Tibial artery (tissue), 4 donors: ENCODE measurements around the gene DMPK.

Experiments
- DNase-seq, 2 donors: peaks; one replicate each; pipeline ENCODE4 v3.0.0-alpha.2; 2019
- H3K27ac ChIP-seq, 2 donors: fragments of 200-600 bp; sonication (generic) in 1 of 2; 1 replicate in 1 of 2; 2 replicates in 1 of 2; pipeline ENCODE4 v1.5.1; 2018 to 2019; ENCODE audit warnings: mild to moderate bottlenecking in 1 of 2
- H3K27me3 ChIP-seq, 2 donors: fragments of 200-600 bp; sonication (generic) in 1 of 2; one replicate each; pipeline versions ENCODE4 v1.5.1 to v1.6.0; 2016 to 2019
- H3K36me3 ChIP-seq, 3 donors: fragments of 200-600 bp; sonication (generic) in 2 of 3; one replicate each; pipeline ENCODE4 v1.5.1; 2016 to 2019; ENCODE audit warnings: mild to moderate bottlenecking in 2 of 3
- H3K4me1 ChIP-seq, 4 donors: fragments of 200-600 bp; sonication (generic) in 2 of 4; 1 replicate in 3 of 4; 2 replicates in 1 of 4; pipeline ENCODE4 v1.5.1; 2016 to 2019
- H3K4me3 ChIP-seq, 2 donors: fragments of 200-600 bp; sonication (generic) in 1 of 2; 1 replicate in 1 of 2; 2 replicates in 1 of 2; pipeline ENCODE4 v1.5.1; 2018 to 2019; ENCODE audit warnings: mild to moderate bottlenecking in 2 of 2
- H3K9me3 ChIP-seq, 3 donors: fragments of 200-600 bp; sonication (generic) in 1 of 3; one replicate each; pipeline ENCODE4 v1.5.1; 2016 to 2019
- CTCF ChIP-seq, 2 experiments: fragments of 200-600 bp in 1 of 2; fragments of 450-650 bp in 1 of 2; IDR thresholded peaks; one replicate each; pipeline ENCODE4 v1.5.1; 2017 to 2019; ENCODE audit warnings: antibody characterized with exemption in 2 of 2, mild to moderate bottlenecking in 1 of 2, moderate library complexity in 1 of 2
- intact Hi-C: fragments of 100-400 bp; cut with DNase I; formaldehyde crosslinking; loops from one replicate; pipeline ENCODE4 v1.15.0; 2023; ENCODE audit warnings: low total_unique reads

DMPK gene

GRCh38 chr19:45745606-45746005 is 36.7 kb downstream of the DMPK start:
- Histone ChIP-seq H3K4me1 (no peaks in the 10 kb centered on the region), H3K27me3 (peaks cover 0 to 10% of the 10 kb centered on the region in 2 donors), H3K36me3 (no peaks in the 10 kb centered on the region), H3K27ac (no peak overlapping the region), H3K4me3 (no peak overlapping the region), H3K9me3 (no peaks in the 10 kb centered on the region)
- no peak for DNase-seq
- intact Hi-C loops: no loop called here
- no peak for TF ChIP-seq CTCF (IDR thresholded peaks at IDR 0.05)

DNA sequence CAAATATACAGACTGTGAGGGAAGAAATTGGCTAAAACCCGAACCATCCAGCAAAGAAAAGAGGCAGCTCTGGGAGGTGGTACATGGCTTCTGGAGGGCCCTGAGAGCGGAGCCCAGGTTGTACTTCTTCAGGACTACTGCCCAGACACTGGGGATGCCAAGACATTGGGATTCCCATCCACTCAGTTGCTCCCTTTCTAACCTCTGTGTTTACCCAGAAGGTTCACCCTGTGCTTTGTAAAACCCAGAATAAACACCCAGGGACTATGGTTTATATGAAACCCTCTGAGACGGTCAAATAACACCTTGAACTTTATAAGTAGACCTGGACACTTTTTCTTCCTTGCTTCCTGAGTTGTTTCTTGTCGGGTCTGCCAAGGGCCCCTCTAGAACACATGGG is 39.3 kb downstream of the DMPK start:
- peaks cover 0 to 5% of the 10 kb centered on the region in 2 donors for H3K27me3 ChIP-seq
- no peaks in the 10 kb centered on the region for H3K4me1 ChIP-seq
- no peak for TF ChIP-seq CTCF (IDR thresholded peaks at IDR 0.05)
- H3K4me3 ChIP-seq: no peak overlapping the region
- no peak for DNase-seq
- intact Hi-C loops: no loop called here
- H3K36me3 ChIP-seq: no peaks in the 10 kb centered on the region
- H3K27ac ChIP-seq: no peak overlapping the region
- H3K9me3 ChIP-seq: no peaks in the 10 kb centered on the region

DNA sequence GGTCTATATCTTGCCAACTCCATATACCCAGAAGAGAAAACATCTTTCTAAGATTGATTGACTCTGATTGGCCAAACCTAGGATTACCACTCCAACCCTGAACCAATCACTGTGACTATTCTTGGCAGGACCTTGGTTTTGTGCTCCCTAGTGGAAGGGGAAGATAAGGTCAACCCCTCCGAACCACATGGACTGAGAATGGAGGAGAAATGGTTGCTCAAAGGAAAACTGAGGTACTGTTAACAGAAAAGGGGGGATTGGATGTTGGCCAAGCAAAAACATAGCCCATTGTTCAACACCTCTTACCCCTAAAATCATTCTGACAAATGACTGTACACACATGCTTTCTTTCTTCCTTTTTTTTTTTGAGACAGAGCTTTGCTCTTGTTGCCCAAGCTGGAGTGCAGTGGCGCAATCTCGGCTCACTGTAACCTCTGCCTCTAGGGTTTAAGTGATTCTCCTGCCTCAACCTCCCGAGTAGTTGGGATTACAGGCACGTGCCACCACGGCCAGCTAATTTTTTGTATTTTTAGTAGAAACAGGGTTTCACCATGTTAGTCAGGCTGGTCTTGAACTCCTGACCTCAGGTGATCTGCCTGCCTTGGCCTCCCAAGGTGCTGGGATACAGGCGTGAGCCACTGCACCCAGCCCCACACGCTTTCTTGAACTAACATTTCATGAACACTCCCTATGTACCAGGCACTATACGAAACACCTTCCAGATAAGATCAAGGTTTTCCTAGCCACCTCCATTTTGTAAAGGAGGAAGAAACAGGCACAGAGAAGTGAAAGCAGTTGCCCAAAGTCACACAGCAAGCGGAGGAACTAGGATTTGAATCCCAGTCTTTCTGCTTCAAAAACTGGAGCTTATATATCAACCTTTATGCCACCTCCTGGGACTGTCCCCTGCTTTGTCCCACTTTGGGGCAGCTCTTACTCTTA is 42.5 kb downstream of the DMPK start:
- no peak for DNase-seq
- TF ChIP-seq CTCF (IDR thresholded peaks at IDR 0.05): no peak
- Histone ChIP-seq H3K4me1 (no peaks in the 10 kb centered on the region), H3K9me3 (no peaks in the 10 kb centered on the region), H3K36me3 (no peaks in the 10 kb centered on the region), H3K4me3 (no peak overlapping the region), H3K27me3 (no peaks in the 10 kb centered on the region), H3K27ac (no peak overlapping the region)
- intact Hi-C loops: no loop called here

GRCh38 chr19:45733160-45733810 is 49.0 kb downstream of the DMPK start, which contains the start of gene MEIOSIN:
Gene MEIOSIN (plus strand): TSS chr19:45733439. CDS start chr19:45735377, 1,938 bp downstream.
- Histone ChIP-seq H3K4me3 (no peak within 1 kb of the TSS), H3K36me3 (no peaks in the 10 kb centered on the region), H3K27me3 (no peaks in the 10 kb centered on the region), H3K9me3 (no peaks in the 10 kb centered on the region), H3K27ac (no peak within 1 kb of the TSS), H3K4me1 (peaks cover 0 to 21% (median 12%) of the 10 kb centered on the region in 4 donors)
- no peak for DNase-seq
- TF ChIP-seq CTCF (IDR thresholded peaks at IDR 0.05): no peak
- intact Hi-C loops: no loop called here

DNA sequence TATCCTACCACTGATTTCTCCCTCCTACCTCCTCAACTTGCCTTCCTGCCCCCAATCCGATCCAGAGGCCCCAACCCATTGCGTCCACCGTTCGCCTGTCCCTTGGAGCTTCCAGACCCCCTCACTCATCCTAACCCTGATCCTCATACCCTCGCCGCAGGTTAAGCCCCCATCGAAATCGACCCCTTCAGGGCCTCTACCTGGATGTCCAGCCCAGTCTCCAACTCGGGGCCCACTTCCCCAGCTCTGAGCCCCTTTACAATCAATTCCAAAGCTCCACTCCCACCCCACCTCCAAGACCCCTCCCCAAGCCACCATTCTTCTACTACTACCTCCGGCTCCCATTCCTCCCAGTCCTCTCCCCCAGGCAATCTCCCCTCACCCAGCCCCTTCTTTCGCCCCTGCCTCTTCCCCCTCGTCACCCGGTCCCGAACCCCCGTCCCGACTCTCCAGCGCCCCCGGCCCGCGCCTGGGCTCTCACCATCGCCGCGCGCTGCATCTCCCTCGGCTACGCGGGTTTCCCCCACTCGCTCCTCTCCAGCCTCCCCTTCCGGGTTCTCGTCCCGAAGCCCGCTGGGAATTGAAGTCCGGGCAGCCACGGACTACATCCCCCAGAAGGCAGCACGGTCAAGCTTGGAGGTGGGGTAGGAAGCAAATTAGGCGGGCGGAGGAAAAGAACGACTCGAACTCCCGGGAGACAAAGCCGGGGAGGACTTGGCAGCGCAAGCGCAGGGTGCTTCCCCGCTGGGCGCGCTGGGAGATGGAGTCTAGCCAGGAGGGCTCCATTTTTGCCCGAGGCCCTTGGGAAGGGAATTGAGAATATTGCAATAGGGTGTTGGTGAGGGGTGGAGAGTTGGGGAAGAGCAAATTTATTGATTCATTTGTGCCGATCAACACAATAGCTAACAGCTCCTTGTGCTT is 51.7 kb downstream of the DMPK start, which contains the start of gene FBXO46:
Gene FBXO46 (minus strand): TSS at position 529 of the 921 bp plus-strand sequence. CDS start 17,401 bp downstream, outside the sequence.
- TF ChIP-seq CTCF (IDR thresholded peaks at IDR 0.05): no peak
- H3K4me1 ChIP-seq: peaks cover 0 to 27% (median 12%) of the 10 kb centered on the region in 4 donors
- peak within 1 kb of the TSS; percentile 80 to 93 for H3K4me3 ChIP-seq
- intact Hi-C loops: no loop called here
- peak within 1 kb of the TSS; percentile 77 to 86 for H3K27ac ChIP-seq
- H3K27me3 ChIP-seq: no peaks in the 10 kb centered on the region
- H3K36me3 ChIP-seq: no peaks in the 10 kb centered on the region
- H3K9me3 ChIP-seq: no peaks in the 10 kb centered on the region
- peak; percentile 97 to 99 for DNase-seq
